Right kidney (tissue), 1 donor: Measurements from ENCODE around the gene GMDS.
"Not testable (repeated sequence)": the region's sequence is repeated elsewhere in the genome, so short reads cannot be mapped to it uniquely, and the experiment has no call there.

Experiments
- DNase-seq: peaks from one replicate; pipeline ENCODE4 v3.0.0-alpha.2; 2016

Gene GMDS

GRCh38 chr6:1860756-1861348 lies 384.6 kb downstream of the GMDS start:
- no peak for DNase-seq

GRCh38 chr6:1858859-1859258 lies 386.5 kb downstream of the GMDS start:
- DNase-seq, result no peak

GRCh38 chr6:1858196-1858595 lies 387.2 kb downstream of the GMDS start:
- DNase-seq, result no peak

GRCh38 chr6:1856381-1856780 lies 389.0 kb downstream of the GMDS start:
- no peak for DNase-seq

GRCh38 chr6:1855890-1856289 lies 389.5 kb downstream of the GMDS start:
- no peak for DNase-seq

GRCh38 chr6:1854296-1854695 lies 391.1 kb downstream of the GMDS start:
- no peak for DNase-seq

GRCh38 chr6:1853761-1854160 lies 391.6 kb downstream of the GMDS start:
- DNase-seq, result no peak

GRCh38 chr6:1851681-1852456 lies 393.5 kb downstream of the GMDS start:
- no peak for DNase-seq

- no peak for DNase-seq
These were observed 394.6 kb downstream of the GMDS start for GRCh38 chr6:1850840-1851157.

- no peak for DNase-seq
These were observed 395.1 kb downstream of the GMDS start for GRCh38 chr6:1850121-1850839.

- no peak for DNase-seq
These were observed 395.7 kb downstream of the GMDS start for GRCh38 chr6:1849691-1850090.

- DNase-seq, result no peak
These were observed 396.7 kb downstream of the GMDS start for GRCh38 chr6:1848752-1849151.

- no peak for DNase-seq
These were observed 398.8 kb downstream of the GMDS start for GRCh38 chr6:1846611-1847010.

- not testable (repeated sequence) for DNase-seq
These were observed 399.9 kb downstream of the GMDS start for GRCh38 chr6:1845543-1845942.

GRCh38 chr6:1842334-1842733 lies 403.1 kb downstream of the GMDS start:
- DNase-seq, result no peak

- no peak for DNase-seq
These were observed 404.3 kb downstream of the GMDS start for GRCh38 chr6:1841136-1841535.

- no peak for DNase-seq
These were observed 404.8 kb downstream of the GMDS start for GRCh38 chr6:1840491-1841121.

GRCh38 chr6:1839361-1839760 lies 406.0 kb downstream of the GMDS start:
- no peak for DNase-seq

- no peak for DNase-seq
These were observed 406.7 kb downstream of the GMDS start for GRCh38 chr6:1838604-1839213.

GRCh38 chr6:1837826-1838225 lies 407.6 kb downstream of the GMDS start:
- no peak for DNase-seq

- DNase-seq, result no peak
These were observed 408.7 kb downstream of the GMDS start for GRCh38 chr6:1836690-1837089.

GRCh38 chr6:1834646-1835516 lies 410.5 kb downstream of the GMDS start:
- no peak for DNase-seq
